ENCODE measurements around the gene RPL13. TPM values are rescaled to one million over a fixed set of nuclear protein-coding genes. Genes with fewer than 3 reads are reported as not detected.

Gene RPL13
- total and polyA plus RNA-seq, 10 donors = 2,154 to 16,278 (median 6,788) TPM

DNA sequence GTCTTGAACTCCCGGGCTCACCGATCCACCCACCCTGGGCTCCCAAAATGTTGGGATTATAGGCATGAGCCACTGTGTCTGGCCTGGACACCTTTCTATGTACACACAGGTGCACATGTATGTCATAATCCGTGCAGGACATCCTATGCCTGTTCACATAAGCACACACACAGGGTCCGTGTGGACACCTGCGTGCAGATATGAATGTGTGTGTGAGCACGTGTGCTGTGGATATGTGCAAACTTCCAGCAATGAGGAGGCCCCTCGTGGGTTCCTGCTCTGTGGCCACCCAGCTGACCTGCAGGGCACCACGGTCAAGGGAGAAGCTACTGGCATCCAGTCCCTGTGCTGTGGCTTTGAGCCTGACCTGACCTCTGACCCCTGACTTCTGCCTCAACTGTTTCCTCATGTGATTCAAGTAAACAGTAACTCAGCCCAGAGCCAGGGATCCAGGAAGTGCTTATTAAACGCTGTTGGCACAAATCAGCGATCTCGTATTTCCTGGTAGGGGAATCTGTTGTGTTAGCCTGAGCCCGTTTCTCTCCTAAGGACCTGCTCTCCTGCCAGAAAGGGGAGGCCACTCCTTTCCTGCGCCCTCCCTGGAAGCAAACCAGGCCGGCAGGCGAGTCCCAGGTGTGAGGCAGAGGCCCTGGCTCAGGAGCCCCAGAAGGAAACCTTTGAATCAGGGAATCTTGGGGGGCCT, 21.5 kb downstream of the RPL13 start:
- no peak for TF ChIP-seq POLR2A (IDR thresholded peaks at IDR 0.05)
- TF ChIP-seq, protein P1, sequence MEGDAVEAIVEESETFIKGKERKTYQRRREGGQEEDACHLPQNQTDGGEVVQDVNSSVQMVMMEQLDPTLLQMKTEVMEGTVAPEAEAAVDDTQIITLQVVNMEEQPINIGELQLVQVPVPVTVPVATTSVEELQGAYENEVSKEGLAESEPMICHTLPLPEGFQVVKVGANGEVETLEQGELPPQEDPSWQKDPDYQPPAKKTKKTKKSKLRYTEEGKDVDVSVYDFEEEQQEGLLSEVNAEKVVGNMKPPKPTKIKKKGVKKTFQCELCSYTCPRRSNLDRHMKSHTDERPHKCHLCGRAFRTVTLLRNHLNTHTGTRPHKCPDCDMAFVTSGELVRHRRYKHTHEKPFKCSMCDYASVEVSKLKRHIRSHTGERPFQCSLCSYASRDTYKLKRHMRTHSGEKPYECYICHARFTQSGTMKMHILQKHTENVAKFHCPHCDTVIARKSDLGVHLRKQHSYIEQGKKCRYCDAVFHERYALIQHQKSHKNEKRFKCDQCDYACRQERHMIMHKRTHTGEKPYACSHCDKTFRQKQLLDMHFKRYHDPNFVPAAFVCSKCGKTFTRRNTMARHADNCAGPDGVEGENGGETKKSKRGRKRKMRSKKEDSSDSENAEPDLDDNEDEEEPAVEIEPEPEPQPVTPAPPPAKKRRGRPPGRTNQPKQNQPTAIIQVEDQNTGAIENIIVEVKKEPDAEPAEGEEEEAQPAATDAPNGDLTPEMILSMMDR (IDR thresholded peaks at IDR 0.05 in 8 of 11, conservative IDR thresholded peaks at IDR 0.05 in 3 of 11) = no peak
- H3K27me3 ChIP-seq (replicated peaks in 1 of 7) = peaks cover 0 to 8% (median under 1%) of the 10 kb centered on the region in 7 donors
- peaks cover 0 to 18% (median 8%) of the 10 kb centered on the region in 6 donors for H3K4me1 ChIP-seq
- DNase-seq = peak; percentile 68
- H3K27ac ChIP-seq = peak overlapping the region in 1 of 8 donors; percentile 35
- H3K9me3 ChIP-seq = no peaks in the 10 kb centered on the region
- intact Hi-C loops (cut with DNase I; ENCODE audit: low total_unique reads) = no loop called here
- no peaks in the 10 kb centered on the region for H3K36me3 ChIP-seq
- WGBS, 5 donors = 55 to 66% (median 59%) methylated on average over 12 to 15 of the region's 15 CpGs
- H3K4me3 ChIP-seq = no peak overlapping the region

DNA sequence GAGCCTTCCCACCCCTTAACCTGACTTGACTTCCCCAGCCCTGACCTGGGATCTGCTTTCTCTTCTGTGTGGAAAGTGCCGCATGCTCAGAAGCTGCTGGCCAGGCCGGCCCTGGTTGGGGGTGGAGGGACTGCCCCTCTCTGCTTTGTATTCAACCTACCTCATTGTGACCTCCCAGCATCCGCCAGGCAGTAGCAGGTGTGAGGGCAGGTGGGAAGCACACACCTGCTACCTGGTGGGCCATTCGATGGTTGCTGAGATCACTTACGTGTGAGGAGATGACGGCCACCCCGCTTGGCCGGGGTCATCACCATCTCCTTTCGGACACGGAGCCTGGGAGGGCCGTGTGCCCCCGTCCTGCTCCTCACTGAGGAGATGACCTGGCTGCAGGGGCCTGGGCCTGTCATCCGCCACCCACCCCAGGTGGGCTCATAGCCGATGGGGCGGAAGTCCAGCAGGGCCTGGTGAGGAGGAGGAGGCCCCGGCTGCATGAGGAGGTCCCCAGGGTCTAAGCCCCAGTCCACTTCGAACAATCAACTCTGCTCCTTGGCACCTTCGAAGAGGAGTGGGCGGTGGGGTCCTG, 22.2 kb downstream of the RPL13 start:
- Histone ChIP-seq H3K4me3 (no peak overlapping the region), H3K27me3 (replicated peaks in 1 of 7) (peaks cover 0 to under 1% (median 0%) of the 10 kb centered on the region in 7 donors), H3K9me3 (no peaks in the 10 kb centered on the region), H3K4me1 (peaks cover 0 to 18% (median 8%) of the 10 kb centered on the region in 6 donors), H3K27ac (peak overlapping the region in 1 of 8 donors; percentile 35), H3K36me3 (no peaks in the 10 kb centered on the region)
- 93 to 100% (median 94%) methylated on average over 3 to 19 of the region's 19 CpGs for WGBS, 5 donors
- peak; percentile 69 for DNase-seq
- intact Hi-C loops (cut with DNase I; ENCODE audit: low total_unique reads) = no loop called here
- TF ChIP-seq POLR2AphosphoS5 (IDR thresholded peaks at IDR 0.05) = no peak

DNA sequence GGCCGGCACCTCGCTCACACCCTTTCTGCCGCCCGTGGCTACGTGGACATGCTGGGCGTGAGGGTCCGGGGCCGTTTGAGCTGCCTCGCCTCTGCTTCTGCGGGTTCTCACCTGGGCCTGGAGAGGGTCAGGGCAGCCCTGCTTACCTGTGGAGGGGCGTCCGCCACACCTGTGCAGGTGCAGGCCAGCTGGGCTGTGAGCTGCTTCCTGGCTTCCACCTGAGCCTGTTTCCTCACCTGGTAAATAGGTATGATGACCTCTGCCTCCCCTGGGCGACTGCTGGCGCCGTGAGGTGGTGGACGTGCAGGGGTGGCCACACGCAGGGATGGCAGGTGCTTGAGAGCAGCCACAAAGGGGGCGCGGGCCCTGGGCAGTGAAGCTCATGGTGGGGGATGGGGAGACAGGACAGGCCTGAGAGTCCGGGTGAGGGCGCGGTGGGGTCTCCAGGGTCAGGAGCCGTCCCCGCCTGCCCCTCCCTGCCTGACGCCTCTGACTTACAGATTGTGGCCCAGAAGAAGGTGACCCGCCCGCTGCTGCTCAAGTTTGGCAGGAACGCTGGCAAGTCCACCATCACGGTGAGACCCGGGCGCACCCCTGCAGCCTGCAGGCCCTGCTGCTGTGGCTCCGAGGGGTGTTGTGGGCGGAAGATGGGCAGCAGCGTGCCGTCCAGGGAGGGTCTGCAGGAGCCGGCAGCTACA, 22.9 kb downstream of the RPL13 start:
- no peak overlapping the region for H3K27ac ChIP-seq
- H3K9me3 ChIP-seq = no peaks in the 10 kb centered on the region
- peaks cover 0 to 18% (median 8%) of the 10 kb centered on the region in 6 donors for H3K4me1 ChIP-seq
- H3K4me3 ChIP-seq = no peak overlapping the region
- no peak for DNase-seq
- H3K36me3 ChIP-seq = no peaks in the 10 kb centered on the region
- no peaks in the 10 kb centered on the region for H3K27me3 ChIP-seq (replicated peaks in 1 of 7)
- WGBS, 5 donors = 86 to 95% (median 92%) methylated on average over 27 to 36 of the region's 36 CpGs
- intact Hi-C loops (cut with DNase I; ENCODE audit: low total_unique reads) = no loop called here
- TF ChIP-seq POLR2A (IDR thresholded peaks at IDR 0.05) (no peak), POLR2AphosphoS5 (IDR thresholded peaks at IDR 0.05) (no peak)
- TF ChIP-seq, protein P1 (IDR thresholded peaks at IDR 0.05 in 8 of 11, conservative IDR thresholded peaks at IDR 0.05 in 3 of 11) = no peak

DNA sequence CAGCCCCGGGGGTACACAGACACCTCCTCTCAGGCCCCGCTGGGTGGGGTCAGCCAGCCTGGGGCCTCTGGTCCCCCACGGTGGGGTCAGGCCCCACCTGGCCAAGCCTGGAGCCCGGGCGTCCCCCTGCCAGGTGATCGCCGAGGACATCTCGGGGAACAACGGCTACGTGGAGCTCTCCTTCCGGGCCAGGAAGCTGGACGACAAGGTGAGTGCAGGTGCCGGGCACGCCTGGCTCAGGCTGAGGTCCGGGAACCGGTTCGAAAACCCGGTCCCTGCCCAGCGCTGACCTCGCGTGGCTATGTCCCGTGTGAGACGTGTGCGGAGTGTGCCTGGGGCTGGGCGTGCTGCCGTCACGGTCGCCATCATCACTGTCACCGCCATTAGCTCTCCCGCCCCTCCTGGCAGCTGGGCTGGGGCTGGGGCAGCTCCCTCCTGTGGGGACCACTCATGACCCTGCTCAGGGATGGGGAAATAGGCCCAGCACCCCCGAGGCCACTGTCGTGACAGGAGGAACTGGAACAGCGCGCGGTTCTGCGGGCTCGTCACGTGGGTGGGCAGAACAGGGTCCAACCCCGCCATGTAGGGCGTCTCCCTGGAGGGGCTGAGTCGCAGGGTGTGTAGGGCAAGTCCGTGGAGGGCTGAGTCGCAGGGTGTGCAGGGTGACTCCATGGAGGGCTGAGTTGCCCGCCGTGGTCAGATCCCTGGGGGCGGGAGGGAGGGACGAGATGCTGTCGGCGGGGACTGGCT, 23.6 kb downstream of the RPL13 start:
- 89 to 94% (median 93%) methylated on average over 19 to 49 of the region's 49 CpGs for WGBS, 5 donors
- Histone ChIP-seq H3K4me1 (peaks cover 0 to 18% (median 8%) of the 10 kb centered on the region in 6 donors), H3K27me3 (replicated peaks in 1 of 7) (no peaks in the 10 kb centered on the region), H3K4me3 (no peak overlapping the region), H3K9me3 (no peaks in the 10 kb centered on the region), H3K27ac (no peak overlapping the region), H3K36me3 (no peaks in the 10 kb centered on the region)
- TF ChIP-seq, protein P1 (IDR thresholded peaks at IDR 0.05 in 8 of 11, conservative IDR thresholded peaks at IDR 0.05 in 3 of 11) = no peak
- no peak for TF ChIP-seq POLR2A (IDR thresholded peaks at IDR 0.05)
- no peak for TF ChIP-seq POLR2AphosphoS5 (IDR thresholded peaks at IDR 0.05)
- peak; percentile 67 for DNase-seq
- intact Hi-C loops (cut with DNase I; ENCODE audit: low total_unique reads) = no loop called here
